PC-3 (cell line): ENCODE results near the gene CPNE7.
"Not testable (repeated sequence)": the region's sequence is repeated elsewhere in the genome, so short reads cannot be mapped to it uniquely, and the experiment has no call there.

Source experiments
- CTCF ChIP-seq: fragments of 300-600 bp; sonication (generic); conservative IDR thresholded peaks from 2 replicates; pipeline ENCODE4 v1.5.1; 2017; ENCODE audit warnings: antibody characterized with exemption, low read depth, mild to moderate bottlenecking, low read length
- EZH2 ChIP-seq: fragments of 300-600 bp; sonication (generic); IDR thresholded peaks from one replicate; pipeline ENCODE4 v1.6.1; 2017; ENCODE audit warnings: antibody characterized with exemption, mild to moderate bottlenecking, low read length; ENCODE audit not compliant: unreplicated experiment
- EZH2phosphoT487 ChIP-seq: fragments of 300-600 bp; sonication (generic); IDR thresholded peaks from 2 replicates; pipeline ENCODE4 v1.6.1; 2018; ENCODE audit warnings: mild to moderate bottlenecking, antibody characterized with exemption, low read length, borderline replicate concordance

DNA sequence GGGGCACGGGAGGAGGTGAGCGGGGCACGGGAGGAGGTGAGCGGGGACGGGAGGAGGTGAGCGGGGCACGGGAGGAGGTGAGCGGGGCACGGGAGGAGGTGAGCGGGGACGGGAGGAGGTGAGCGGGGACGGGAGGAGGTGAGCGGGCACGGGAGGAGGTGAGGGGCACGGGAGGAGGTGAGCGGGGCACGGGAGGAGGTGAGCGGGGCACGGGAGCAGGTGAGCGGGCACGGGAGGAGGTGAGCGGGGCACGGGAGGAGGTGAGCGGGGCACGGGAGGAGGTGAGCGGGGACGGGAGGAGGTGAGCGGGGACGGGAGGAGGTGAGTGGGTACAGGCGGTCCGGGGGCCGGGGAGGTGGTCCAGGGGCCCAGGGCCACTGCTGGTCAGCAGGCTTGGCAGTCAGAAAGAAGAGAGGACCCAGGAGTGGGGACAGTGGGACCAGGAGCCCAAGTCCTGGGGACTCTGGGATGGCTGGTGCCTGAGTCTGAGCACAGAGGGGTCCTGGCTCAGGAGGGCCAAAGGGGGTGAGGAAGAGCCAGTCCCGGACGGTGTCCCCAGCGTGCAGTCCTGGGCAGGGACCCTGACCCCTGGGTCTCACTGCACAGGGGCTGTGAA is 4.5 kb upstream of the CPNE7 start:
- not testable (repeated sequence) for TF ChIP-seq CTCF, EZH2, EZH2phosphoT487
